OCI-LY7 (cell line): ENCODE results near the gene TMEM38A. TPM values are rescaled to one million over a fixed set of nuclear protein-coding genes. Genes with fewer than 3 reads are reported as not detected.
A peak's percentile ranks its signal among the peaks of the same experiment; 100 is the strongest.

Experiments
- BruUV-seq: library from RNA; stranded (reverse); fragments of 400-500 nt; replicated peaks from 2 replicates; lab custom pipeline; 2021; lab: Mats Ljungman, UMichigan
- CTCF ChIA-PET: fragments of 300-600 bp; sonication (Branson Sonifier 250); formaldehyde crosslinking; loops from one replicate; lab custom pipeline; 2022; ENCODE audit warnings: antibody characterized with exemption; ENCODE audit not compliant: unreplicated experiment; lab: Charles Lee
- POLR2A ChIA-PET: fragments of 300-600 bp; sonication (Branson Sonifier 250); formaldehyde crosslinking; loops from one replicate; lab custom pipeline; 2022; ENCODE audit warnings: antibody characterized with exemption; lab: Charles Lee
- DNase-seq: peaks from one replicate; pipeline ENCODE4 v3.0.0-alpha.2; 2015; ENCODE audit warnings: low spot score
- H2AFZ ChIP-seq: fragments of 200-600 bp; sonication (generic), shearing (Covaris generic); 2 replicates; pipeline ENCODE4 v1.6.1; 2014; ENCODE audit warnings: mild to moderate bottlenecking, antibody characterized with exemption, low read length, moderate library complexity
- H3K27ac ChIP-seq: fragments of 200-600 bp; sonication (generic); 2 replicates; pipeline ENCODE4 v1.5.1; 2014; ENCODE audit warnings: mixed run types, low read depth, mild to moderate bottlenecking, moderate library complexity, low read length, inconsistent platforms; ENCODE audit not compliant: poor library complexity, severe bottlenecking
- H3K36me3 ChIP-seq: fragments of 200-600 bp; sonication (generic); 2 replicates; pipeline ENCODE4 v1.6.1; 2014; ENCODE audit warnings: mild to moderate bottlenecking, antibody characterized with exemption, low read length, moderate library complexity, mixed read lengths; ENCODE audit not compliant: insufficient read depth
- H3K4me1 ChIP-seq: fragments of 200-600 bp; sonication (generic); 2 replicates; pipeline ENCODE4 v1.5.1; 2014; ENCODE audit warnings: mild to moderate bottlenecking, low read length; ENCODE audit not compliant: insufficient read depth, poor library complexity, severe bottlenecking
- H3K4me2 ChIP-seq: fragments of 200-600 bp; sonication (generic); 2 replicates; pipeline ENCODE4 v1.6.1; 2014; ENCODE audit warnings: mild to moderate bottlenecking, low read length
- H3K4me3 ChIP-seq: fragments of 200-600 bp; sonication (generic); 2 replicates; pipeline ENCODE4 v1.5.1; 2014; ENCODE audit warnings: mild to moderate bottlenecking, low read depth, low read length; ENCODE audit not compliant: poor library complexity, severe bottlenecking
- H3K79me2 ChIP-seq: fragments of 200-600 bp; sonication (generic); 2 replicates; pipeline ENCODE4 v1.6.1; 2016; ENCODE audit warnings: low read depth, mild to moderate bottlenecking, low read length, moderate library complexity, mixed read lengths; ENCODE audit not compliant: insufficient read depth
- H3K9me2 ChIP-seq: fragments of 200-600 bp; sonication (generic); 2 replicates; pipeline ENCODE4 v1.6.1; 2016; ENCODE audit warnings: mild to moderate bottlenecking, low read length, mixed read lengths; ENCODE audit not compliant: insufficient read depth
- H3K9me3 ChIP-seq: fragments of 200-600 bp; sonication (generic); 2 replicates; pipeline ENCODE4 v1.6.1; 2014; ENCODE audit warnings: mild to moderate bottlenecking, mixed run types, low read length, mixed read lengths
- H4K20me1 ChIP-seq: fragments of 200-600 bp; sonication (generic); 2 replicates; pipeline ENCODE4 v1.6.1; 2014; ENCODE audit warnings: mild to moderate bottlenecking, antibody characterized with exemption, low read length, moderate library complexity, mixed read lengths; ENCODE audit not compliant: insufficient read depth
- EZH2phosphoT487 ChIP-seq: fragments of 200-600 bp; sonication (generic); IDR thresholded peaks from 2 replicates; pipeline ENCODE4 v1.6.1; 2018; ENCODE audit warnings: low read depth, borderline replicate concordance, mild to moderate bottlenecking, mixed run types, antibody characterized with exemption, low read length, moderate library complexity, mixed read lengths
- intact Hi-C: fragments of 100-400 bp; cut with micrococcal nuclease; formaldehyde crosslinking; loops from one replicate; pipeline ENCODE4 v1.10.0; 2022; ENCODE audit not compliant: unreplicated experiment
- total RNA-seq, 2 experiments: library from RNA; depleted of rRNA in 1 of 2; stranded (reverse); fragments of >200 nt in 1 of 2; shearing (Covaris generic) in 1 of 2; gene quantifications; 2 replicates each; pipeline ENCODE4 v1.2.3, GENCODE V29; 2014 to 2022
- TF ChIP-seq, protein P1 (sequence below): fragments of 200-600 bp; sonication (generic); conservative IDR thresholded peaks from 2 replicates; pipeline ENCODE4 v1.5.1; 2014; ENCODE audit warnings: mild to moderate bottlenecking, antibody characterized with exemption, low read length, moderate library complexity, mixed read lengths

Gene TMEM38A
- total RNA-seq, 2 experiments from 2014 or later: 18.1 to 20.4 TPM

GRCh38 chr19:16714702-16715287 lies 53.9 kb downstream of the TMEM38A start:
- H3K4me3 ChIP-seq: no peak overlapping the region
- H4K20me1 ChIP-seq: no peaks in the 10 kb centered on the region
- peak overlapping the region; percentile 0; the same call in 1 of the 2 replicates for H3K4me2 ChIP-seq
- H3K36me3 ChIP-seq: no peaks in the 10 kb centered on the region
- peaks cover 40% of the 10 kb centered on the region for H3K4me1 ChIP-seq
- H3K79me2 ChIP-seq: no peaks in the 10 kb centered on the region
- TF ChIP-seq EZH2phosphoT487: no peak
- TF ChIP-seq, protein P1, sequence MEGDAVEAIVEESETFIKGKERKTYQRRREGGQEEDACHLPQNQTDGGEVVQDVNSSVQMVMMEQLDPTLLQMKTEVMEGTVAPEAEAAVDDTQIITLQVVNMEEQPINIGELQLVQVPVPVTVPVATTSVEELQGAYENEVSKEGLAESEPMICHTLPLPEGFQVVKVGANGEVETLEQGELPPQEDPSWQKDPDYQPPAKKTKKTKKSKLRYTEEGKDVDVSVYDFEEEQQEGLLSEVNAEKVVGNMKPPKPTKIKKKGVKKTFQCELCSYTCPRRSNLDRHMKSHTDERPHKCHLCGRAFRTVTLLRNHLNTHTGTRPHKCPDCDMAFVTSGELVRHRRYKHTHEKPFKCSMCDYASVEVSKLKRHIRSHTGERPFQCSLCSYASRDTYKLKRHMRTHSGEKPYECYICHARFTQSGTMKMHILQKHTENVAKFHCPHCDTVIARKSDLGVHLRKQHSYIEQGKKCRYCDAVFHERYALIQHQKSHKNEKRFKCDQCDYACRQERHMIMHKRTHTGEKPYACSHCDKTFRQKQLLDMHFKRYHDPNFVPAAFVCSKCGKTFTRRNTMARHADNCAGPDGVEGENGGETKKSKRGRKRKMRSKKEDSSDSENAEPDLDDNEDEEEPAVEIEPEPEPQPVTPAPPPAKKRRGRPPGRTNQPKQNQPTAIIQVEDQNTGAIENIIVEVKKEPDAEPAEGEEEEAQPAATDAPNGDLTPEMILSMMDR: peak; percentile 99
- H3K9me2 ChIP-seq: no peaks in the 10 kb centered on the region
- intact Hi-C loops: loop anchor here (2.0 to 5.0 kb wide), 5 partner anchors 52 to 254 kb away; partner anchors contain the start of genes SMIM7 and TMEM38A
- DNase-seq: peak; percentile 66
- H3K9me3 ChIP-seq: no peaks in the 10 kb centered on the region
- POLR2A ChIA-PET: no interaction called here
- H3K27ac ChIP-seq: no peak overlapping the region
- H2AFZ ChIP-seq: peak overlapping the region; percentile 36; the same call in 1 of the 2 replicates
- BruUV-seq: no TSS peak
- CTCF ChIA-PET: no interaction called here

- intact Hi-C loops: loop anchor here (2.0 kb wide), 4 partner anchors 55 to 253 kb away; no protein-coding TSS in a partner anchor
- DNase-seq: no peak
- H3K4me1 ChIP-seq: peaks cover 44% of the 10 kb centered on the region
- ChIA-PET POLR2A (no interaction called here), CTCF (no interaction called here)
- H3K27ac ChIP-seq: no peak overlapping the region
- no peaks in the 10 kb centered on the region for H3K36me3 ChIP-seq
- H3K79me2 ChIP-seq: no peaks in the 10 kb centered on the region
- H3K4me2 ChIP-seq: no peak overlapping the region
- H4K20me1 ChIP-seq: no peaks in the 10 kb centered on the region
- H3K9me2 ChIP-seq: no peaks in the 10 kb centered on the region
- H3K9me3 ChIP-seq: no peaks in the 10 kb centered on the region
- H2AFZ ChIP-seq: no peak overlapping the region; the same call in 1 of the 2 replicates
- no peak overlapping the region for H3K4me3 ChIP-seq
- TF ChIP-seq, protein P1: no peak
- BruUV-seq: no TSS peak
Measured at GRCh38 chr19:16715611-16716010, 54.7 kb downstream of the TMEM38A start.

GRCh38 chr19:16721051-16721450 lies 60.1 kb downstream of the TMEM38A start:
- Histone ChIP-seq H3K4me1 (peaks cover 25% of the 10 kb centered on the region), H4K20me1 (no peaks in the 10 kb centered on the region), H3K9me2 (no peaks in the 10 kb centered on the region), H3K79me2 (no peaks in the 10 kb centered on the region), H3K36me3 (no peaks in the 10 kb centered on the region), H3K4me3 (no peak overlapping the region), H3K27ac (no peak overlapping the region), H3K4me2 (no peak overlapping the region), H2AFZ (no peak overlapping the region), H3K9me3 (no peaks in the 10 kb centered on the region)
- DNase-seq: no peak
- intact Hi-C loops: no loop called here
- TF ChIP-seq EZH2phosphoT487: no peak
- CTCF ChIA-PET: interaction anchor here (0.5 kb wide), 1 partner anchor 318 kb away, joined by 3 read pairs; no protein-coding TSS in a partner anchor
- BruUV-seq: no TSS peak
- POLR2A ChIA-PET: no interaction called here
